HEK293T (cell line): Measurements from ENCODE around the gene VSTM1.

Experiments
- CTCF ChIA-PET: fragments of 350-600 bp; formaldehyde crosslinking; extraction: SDS; loops from one replicate; lab custom pipeline; 2021; ENCODE audit warnings: antibody characterized with exemption, inconsistent platforms; lab: Yijun Ruan, JAX
- POLR2A ChIA-PET: fragments of 350-600 bp; formaldehyde crosslinking; extraction: SDS; loops from one replicate; lab custom pipeline; 2020; ENCODE audit warnings: antibody characterized with exemption, inconsistent platforms; lab: Yijun Ruan, JAX
- DNase-seq: peaks from one replicate; pipeline ENCODE4 v3.0.0; 2012; ENCODE audit warnings: mixed read lengths; ENCODE audit errors: extremely low spot score
- ARNT ChIP-seq: fragments of 450-650 bp; IDR thresholded peaks from 2 replicates; pipeline ENCODE4 v1.6.1; 2017; ENCODE audit warnings: mild to moderate bottlenecking
- BHLHE40 ChIP-seq: fragments of 450-650 bp; IDR thresholded peaks from 2 replicates; pipeline ENCODE4 v1.6.1; 2016; ENCODE audit warnings: mild to moderate bottlenecking, moderate library complexity, borderline replicate concordance
- CTBP1 ChIP-seq: fragments of 450-650 bp; IDR thresholded peaks from 2 replicates; pipeline ENCODE4 v1.6.1; 2016; ENCODE audit warnings: borderline replicate concordance
- ELF4 ChIP-seq: fragments of 450-650 bp; IDR thresholded peaks from 2 replicates; pipeline ENCODE4 v1.6.1; 2017; ENCODE audit warnings: antibody characterized with exemption
- FOXA1 ChIP-seq: fragments of 450-650 bp; IDR thresholded peaks from 2 replicates; pipeline ENCODE4 v1.6.1; 2016; ENCODE audit warnings: mild to moderate bottlenecking
- FOXK2 ChIP-seq: fragments of 450-650 bp; IDR thresholded peaks from 2 replicates; pipeline ENCODE4 v1.6.1; 2016; ENCODE audit warnings: mild to moderate bottlenecking
- FOXM1 ChIP-seq: fragments of 450-650 bp; IDR thresholded peaks from 2 replicates; pipeline ENCODE4 v1.6.1; 2017; ENCODE audit warnings: mild to moderate bottlenecking, borderline replicate concordance
- HDGF ChIP-seq: fragments of 450-650 bp; IDR thresholded peaks from 2 replicates; pipeline ENCODE4 v1.6.1; 2017; ENCODE audit warnings: antibody characterized with exemption, borderline replicate concordance
- L3MBTL2 ChIP-seq: fragments of 450-650 bp; conservative IDR thresholded peaks from 2 replicates; pipeline ENCODE4 v1.6.1; 2016; ENCODE audit warnings: mild to moderate bottlenecking
- LEF1 ChIP-seq: fragments of 450-650 bp; IDR thresholded peaks from 2 replicates; pipeline ENCODE4 v1.6.1; 2017; ENCODE audit warnings: mild to moderate bottlenecking, borderline replicate concordance
- NFRKB ChIP-seq: fragments of 450-650 bp; IDR thresholded peaks from 2 replicates; pipeline ENCODE4 v1.6.1; 2016; ENCODE audit warnings: mild to moderate bottlenecking, moderate library complexity
- SP1 ChIP-seq: fragments of 450-650 bp; IDR thresholded peaks from 2 replicates; pipeline ENCODE4 v1.6.1; 2017
- SUZ12 ChIP-seq: fragments of 450-650 bp; IDR thresholded peaks from 2 replicates; pipeline ENCODE4 v1.6.1; 2016; ENCODE audit warnings: mild to moderate bottlenecking
- TARDBP ChIP-seq: fragments of 450-650 bp; IDR thresholded peaks from 2 replicates; pipeline ENCODE4 v1.6.1; 2016
- ZNF384 ChIP-seq: fragments of 450-650 bp; IDR thresholded peaks from 2 replicates; pipeline ENCODE4 v1.6.1; 2016
- TF ChIP-seq, protein P1 (sequence below): fragments of 450-650 bp; IDR thresholded peaks from 2 replicates; pipeline ENCODE4 v1.6.1; 2016

Gene VSTM1, protein sequence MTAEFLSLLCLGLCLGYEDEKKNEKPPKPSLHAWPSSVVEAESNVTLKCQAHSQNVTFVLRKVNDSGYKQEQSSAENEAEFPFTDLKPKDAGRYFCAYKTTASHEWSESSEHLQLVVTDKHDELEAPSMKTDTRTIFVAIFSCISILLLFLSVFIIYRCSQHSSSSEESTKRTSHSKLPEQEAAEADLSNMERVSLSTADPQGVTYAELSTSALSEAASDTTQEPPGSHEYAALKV

GRCh38 chr19:54063350-54064116 lies at the start of gene VSTM1:
TSS of gene VSTM1 (minus strand) at chr19:54063897. CDS start at chr19:54063777, 120 bp downstream.
- CTCF ChIA-PET: no interaction called here
- DNase-seq: no peak
- POLR2A ChIA-PET: no interaction called here
- TF ChIP-seq FOXM1 (no peak), ARNT (no peak), NFRKB (no peak), FOXA1 (no peak), SUZ12 (no peak), HDGF (no peak), ELF4 (no peak), BHLHE40 (no peak), TARDBP (no peak), SP1 (no peak), LEF1 (no peak), CTBP1 (no peak), ZNF384 (no peak), FOXK2 (no peak)
- TF ChIP-seq, protein P1, sequence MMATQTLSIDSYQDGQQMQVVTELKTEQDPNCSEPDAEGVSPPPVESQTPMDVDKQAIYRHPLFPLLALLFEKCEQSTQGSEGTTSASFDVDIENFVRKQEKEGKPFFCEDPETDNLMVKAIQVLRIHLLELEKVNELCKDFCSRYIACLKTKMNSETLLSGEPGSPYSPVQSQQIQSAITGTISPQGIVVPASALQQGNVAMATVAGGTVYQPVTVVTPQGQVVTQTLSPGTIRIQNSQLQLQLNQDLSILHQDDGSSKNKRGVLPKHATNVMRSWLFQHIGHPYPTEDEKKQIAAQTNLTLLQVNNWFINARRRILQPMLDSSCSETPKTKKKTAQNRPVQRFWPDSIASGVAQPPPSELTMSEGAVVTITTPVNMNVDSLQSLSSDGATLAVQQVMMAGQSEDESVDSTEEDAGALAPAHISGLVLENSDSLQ: no peak

DNA sequence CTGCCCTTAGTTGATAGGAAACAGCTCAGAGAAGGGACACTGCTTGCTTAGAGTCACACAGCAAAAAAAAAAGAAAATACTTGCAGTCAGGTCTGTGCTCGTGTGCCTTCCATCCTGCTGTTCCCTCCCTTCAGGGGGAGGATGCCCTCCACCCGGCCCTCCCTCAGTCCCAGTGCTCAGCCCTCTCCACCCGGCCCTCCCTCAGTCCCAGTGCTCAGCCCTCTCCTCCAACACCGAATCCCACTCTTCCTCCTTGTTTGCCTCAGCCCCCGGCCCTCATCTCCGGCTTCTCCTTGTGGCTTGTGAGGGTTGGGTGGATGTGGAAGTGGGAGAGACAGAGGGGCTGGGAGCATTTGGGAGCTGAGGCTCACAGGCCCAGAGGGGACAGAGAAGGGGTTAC lies 46.0 kb upstream of the VSTM1 start:
- ChIA-PET POLR2A (no interaction called here), CTCF (no interaction called here)
- TF ChIP-seq FOXM1 (no peak), SP1 (no peak), HDGF (no peak), FOXK2 (no peak), CTBP1 (no peak), ARNT (no peak)
- TF ChIP-seq, protein P1: no peak
- no peak for DNase-seq

GRCh38 chr19:54108496-54108895 lies 44.8 kb upstream of the VSTM1 start:
- TF ChIP-seq ARNT: no peak
- no peak for TF ChIP-seq FOXK2
- TF ChIP-seq SUZ12: no peak
- TF ChIP-seq, protein P1: no peak
- TF ChIP-seq HDGF: no peak
- no peak for TF ChIP-seq BHLHE40
- no peak for TF ChIP-seq FOXA1
- no peak for TF ChIP-seq CTBP1
- TF ChIP-seq L3MBTL2: no peak
- no peak for TF ChIP-seq FOXM1
- TF ChIP-seq ZNF384: no peak
- no peak for TF ChIP-seq SP1
- TF ChIP-seq LEF1: no peak
- TF ChIP-seq NFRKB: no peak
- TF ChIP-seq ELF4: no peak
- CTCF ChIA-PET: no interaction called here
- POLR2A ChIA-PET: no interaction called here
- no peak for DNase-seq

DNA sequence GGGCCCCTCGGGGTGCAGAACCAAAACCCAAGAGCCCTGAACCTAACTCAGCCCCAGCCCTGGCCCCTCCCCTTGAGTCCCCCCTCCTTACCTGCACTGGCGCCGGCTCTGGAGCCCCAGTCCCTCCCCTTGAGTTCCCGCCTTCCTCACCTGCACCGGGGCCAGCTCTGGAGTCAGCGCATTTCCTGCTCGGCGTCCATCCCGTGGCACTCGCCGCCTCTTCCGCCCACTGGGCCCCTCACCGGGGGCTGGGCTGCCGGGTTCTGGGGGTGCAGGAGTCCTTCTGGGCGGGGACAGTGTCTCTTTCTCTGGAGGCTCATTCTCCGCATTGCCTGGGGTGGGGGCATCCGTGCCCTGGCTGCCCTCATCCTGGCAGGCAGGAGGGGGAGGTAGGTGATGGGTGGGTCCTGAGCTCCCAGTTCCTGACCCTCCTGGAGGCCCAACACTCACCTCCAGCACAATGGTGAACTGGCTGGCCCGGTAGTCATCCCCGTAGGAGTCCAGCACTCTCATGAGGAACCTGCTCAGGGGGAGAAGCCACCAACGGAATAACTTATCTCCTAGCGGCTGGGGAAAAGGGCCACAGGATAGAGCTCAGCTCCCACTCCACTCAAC lies 44.3 kb upstream of the VSTM1 start:
- ChIA-PET CTCF (no interaction called here), POLR2A (no interaction called here)
- TF ChIP-seq HDGF: no peak
- DNase-seq: no peak

DNA sequence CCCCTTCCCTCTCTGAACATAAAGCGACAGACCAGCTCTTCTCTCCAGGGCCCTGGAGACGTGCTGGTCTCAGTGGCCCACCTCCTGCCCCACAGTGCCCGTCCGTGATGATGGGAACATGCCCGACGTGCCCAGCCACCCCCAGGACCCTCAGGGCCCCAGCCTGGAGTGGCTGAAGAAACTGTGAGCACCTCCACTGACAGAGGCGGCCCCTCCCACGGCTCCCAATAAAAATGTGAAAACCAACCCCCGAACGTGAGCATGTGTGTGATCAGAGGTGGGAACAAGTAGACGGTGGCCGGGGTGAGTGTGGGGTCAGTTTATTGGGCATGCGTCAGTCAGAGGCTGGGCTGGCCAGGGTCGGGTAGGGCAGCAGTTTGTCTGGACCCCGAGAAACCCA lies 43.0 kb upstream of the VSTM1 start:
- no peak for DNase-seq
- CTCF ChIA-PET: no interaction called here
- POLR2A ChIA-PET: no interaction called here
- TF ChIP-seq ELF4 (no peak), TARDBP (no peak), SP1 (no peak), CTBP1 (no peak), FOXK2 (no peak), SUZ12 (no peak), ZNF384 (no peak), ARNT (no peak)

- DNase-seq: no peak
- TF ChIP-seq LEF1 (no peak), ARNT (no peak), TARDBP (no peak), L3MBTL2 (no peak), FOXM1 (no peak), CTBP1 (no peak), FOXA1 (no peak), SP1 (no peak), FOXK2 (no peak), HDGF (no peak)
- TF ChIP-seq, protein P1: no peak
- ChIA-PET POLR2A (no interaction called here), CTCF (no interaction called here)
Measured at GRCh38 chr19:54105796-54106195, 42.1 kb upstream of the VSTM1 start.
